Superior temporal gyrus (tissue), 1 donor: ENCODE measurements around the gene OR2V2.
"Not testable (repeated sequence)": the region's sequence is repeated elsewhere in the genome, so short reads cannot be mapped to it uniquely, and the experiment has no call there.

Experiments
- DNase-seq: peaks from one replicate; pipeline ENCODE4 v3.0.0-alpha.2; 2016; ENCODE audit errors: extremely low spot score

The OR2V2 gene

DNA sequence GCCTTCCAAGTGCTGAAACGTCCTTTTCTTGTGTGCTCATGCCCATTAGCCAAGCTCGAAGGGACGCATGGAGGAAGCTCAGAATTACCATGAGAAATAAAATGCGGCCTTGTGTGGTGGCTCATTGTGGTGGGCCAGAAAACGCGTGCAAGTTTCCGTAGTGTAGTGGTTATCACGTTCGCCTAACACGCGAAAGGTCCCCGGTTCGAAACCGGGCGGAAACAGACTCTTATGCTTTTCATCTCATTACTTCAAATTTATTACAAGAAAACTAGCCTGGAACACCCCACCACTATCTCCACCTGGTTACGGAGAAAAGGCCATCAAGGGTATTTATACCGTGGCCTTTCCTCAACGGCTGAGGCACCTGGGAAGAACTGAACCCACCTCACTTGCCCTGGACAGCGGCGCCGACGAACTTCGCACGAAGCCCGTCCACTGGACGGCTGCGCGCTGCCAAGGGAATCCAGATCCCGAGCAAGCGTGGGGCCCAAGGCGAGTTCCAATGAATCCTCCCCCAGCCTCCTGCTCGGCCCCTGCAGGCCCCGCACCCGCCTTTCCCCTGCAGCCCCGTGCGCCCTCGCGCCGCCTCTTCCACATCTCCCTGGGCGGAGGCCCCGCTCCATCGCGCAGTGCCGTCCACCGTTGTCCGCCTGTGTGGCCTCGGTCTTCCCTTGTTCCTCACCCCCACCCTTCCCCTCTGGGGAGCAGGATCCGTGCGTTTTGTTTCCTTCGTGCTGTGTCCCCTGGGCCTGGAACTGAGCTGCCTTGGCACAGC, 22.3 kb downstream of the OR2V2 start:
- DNase-seq: not testable (repeated sequence)

DNA sequence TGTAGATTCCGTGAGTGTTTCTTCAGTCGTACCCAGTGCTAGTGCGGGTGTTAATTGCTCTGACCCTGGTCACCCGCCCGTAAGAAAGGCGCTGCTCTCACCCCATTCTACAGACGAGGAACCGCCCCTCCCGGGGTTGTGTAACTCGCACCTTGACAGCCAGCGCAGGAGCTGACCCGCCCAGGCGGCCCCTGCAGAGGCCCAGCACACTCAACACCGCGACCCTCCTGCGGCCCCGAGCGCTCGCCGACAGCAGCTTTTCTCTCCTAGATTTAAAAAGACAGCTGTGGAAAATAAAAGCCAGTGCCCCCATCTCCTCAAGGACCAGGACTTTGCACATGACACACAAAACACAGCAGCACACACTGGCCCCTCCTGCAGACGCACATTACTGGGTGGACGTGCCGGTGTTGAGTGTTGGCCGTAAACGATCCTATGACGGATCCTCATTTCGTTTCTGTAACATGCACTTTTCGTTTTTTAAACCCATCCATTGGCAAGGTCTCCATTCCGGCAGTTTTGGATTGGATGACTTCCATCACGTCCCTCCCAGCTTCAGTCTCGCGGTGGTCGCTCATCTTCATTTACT, 22.9 kb downstream of the OR2V2 start:
- DNase-seq: no peak

DNA sequence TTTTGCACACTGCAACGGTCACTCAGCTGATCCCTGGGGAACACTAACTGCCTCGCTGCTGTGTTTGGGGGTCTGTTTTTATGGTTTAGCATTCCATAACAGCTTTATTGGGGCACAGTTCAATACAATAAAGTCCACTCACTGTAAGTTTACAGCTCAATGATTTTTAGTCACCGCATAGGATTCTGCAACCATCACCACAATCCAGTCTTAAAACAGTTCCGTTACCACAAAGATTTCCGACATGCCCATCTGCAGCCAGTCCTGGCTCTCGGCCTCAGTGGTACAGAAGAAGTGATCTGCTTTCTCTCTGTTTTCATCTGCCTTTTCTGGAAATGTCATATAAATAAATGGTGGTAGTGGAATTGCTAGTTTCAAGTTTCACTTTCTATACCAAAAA, 23.6 kb downstream of the OR2V2 start:
- no peak for DNase-seq

DNA sequence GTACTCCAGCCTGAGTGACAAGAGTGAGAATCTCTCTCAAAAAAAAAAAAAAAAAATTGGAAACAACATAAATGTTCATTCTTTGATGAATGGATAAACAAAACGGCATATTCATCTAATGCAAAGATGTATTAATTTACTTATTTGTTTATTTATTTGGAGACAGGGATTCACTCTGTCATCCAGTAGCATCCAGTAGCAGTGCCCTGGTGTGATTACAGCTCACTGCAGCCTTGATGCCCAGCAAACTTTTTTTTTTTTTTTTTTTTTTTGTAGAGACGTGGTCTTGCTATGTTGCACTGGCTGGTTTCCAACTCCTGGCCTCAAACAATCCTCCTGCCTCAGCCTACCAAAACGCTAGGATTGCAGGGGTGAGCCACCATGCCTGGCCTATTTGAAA, 24.4 kb downstream of the OR2V2 start:
- DNase-seq: no peak

DNA sequence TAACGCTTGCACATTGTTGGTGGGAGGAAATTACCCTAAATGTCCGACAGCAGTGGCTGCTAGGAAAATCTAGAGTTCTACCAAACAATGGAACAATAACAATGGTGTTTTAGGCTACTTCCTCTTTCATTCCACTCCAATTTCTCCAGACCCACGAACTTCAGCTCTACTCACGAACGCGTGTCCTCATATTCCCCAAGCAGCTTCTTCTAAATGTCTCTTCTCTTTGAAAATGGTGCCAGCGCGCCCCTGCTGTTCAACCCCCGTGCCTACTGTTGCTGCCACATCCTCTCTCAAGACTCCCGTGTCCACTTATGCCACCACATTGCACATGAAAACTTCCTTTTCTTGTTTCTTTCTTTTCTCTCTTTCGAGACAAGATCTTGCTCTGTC, 25.6 kb downstream of the OR2V2 start:
- no peak for DNase-seq

DNA sequence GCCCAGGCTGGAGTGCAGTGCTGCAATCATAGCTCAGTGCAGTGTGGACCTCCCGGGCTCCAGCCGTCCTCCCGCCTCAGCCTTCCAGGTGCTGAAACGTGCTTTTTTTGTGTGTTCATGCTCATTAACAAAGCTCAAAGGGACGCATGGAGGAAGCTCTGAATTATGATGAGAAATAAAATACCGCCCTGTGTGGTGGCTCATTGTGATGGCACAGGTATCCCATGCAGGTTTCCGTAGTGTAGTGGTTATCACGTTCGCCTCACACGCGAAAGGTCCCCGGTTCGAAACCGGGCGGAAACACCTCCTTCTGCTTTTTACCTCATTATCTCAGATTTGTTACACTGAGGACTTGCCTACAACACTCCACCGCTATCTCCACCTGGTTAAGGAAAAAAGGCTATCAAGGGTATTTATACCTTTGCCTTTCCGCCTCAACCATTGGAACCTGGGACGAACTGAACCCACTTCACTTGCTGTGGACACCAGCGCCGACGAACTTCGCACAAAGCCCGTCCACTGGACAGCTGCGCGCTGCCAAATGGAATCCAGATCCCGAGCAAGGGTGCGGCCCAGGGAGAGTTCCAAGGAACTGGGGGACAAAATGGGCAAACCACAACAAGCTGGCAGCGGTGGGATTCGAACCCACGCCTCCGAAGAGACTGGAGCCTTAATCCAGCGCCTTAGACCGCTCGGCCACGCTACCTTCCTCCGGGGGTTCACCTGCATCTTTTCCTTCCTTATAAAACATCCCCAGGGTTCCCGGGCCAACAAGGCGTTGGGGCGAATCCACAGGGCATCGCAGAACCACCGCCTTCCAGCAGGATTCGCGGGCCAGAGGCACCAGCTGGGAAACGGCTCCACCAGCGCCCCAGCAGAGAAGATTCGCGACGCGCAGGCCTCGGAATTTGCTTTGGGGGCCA, 26.3 kb downstream of the OR2V2 start:
- DNase-seq: no peak

DNA sequence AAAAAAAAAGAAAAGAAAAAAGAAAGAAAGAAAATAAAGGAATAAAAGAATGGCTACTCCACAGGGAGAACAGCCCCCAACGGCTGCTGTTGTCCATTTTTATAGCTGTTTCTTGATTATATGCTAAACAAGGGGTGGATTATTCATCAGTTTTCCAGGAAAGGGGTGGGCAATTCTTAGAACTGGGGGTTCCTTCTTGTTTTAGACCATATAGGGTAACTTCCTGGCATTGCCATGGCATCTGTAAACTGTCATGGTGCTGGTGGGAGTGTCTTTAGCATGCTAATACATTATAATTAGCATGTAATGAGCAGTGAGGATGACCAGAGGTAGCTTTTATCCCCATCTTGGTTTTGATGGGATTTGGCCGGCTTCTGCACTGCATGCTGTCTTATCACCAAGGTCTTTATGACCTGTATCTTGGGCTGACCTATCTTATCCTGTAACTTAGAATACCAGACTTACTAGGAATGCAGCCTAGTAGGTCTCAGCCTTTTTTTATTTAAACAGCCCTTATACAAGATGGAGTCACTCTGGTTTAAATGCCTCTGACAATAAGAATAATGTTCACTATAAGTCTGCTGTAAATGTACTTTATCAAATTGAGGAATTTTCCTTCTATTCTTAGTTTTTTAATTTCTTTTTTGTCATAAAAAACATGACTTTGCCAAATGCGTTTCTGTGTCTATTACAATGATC, 29.0 kb downstream of the OR2V2 start:
- no peak for DNase-seq

DNA sequence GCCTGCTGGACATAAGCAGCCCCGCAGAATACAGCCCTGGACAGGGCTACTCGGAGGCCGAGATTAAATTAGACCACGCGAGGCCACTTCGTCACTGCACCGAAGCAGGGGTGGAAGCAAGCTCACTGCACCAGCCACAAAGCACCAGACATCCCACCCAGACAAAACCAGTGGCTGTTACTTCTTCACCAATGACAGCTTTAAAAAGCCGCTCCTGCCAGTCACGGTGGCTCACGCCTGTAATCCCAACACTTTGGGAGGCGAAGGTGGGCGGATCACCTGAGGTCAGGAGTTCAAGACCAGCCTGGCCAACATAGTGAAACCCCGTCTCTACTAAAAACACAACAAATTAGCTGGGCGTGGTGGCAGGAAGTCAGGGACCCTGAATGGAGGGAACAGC, 30.2 kb downstream of the OR2V2 start:
- not testable (repeated sequence) for DNase-seq

DNA sequence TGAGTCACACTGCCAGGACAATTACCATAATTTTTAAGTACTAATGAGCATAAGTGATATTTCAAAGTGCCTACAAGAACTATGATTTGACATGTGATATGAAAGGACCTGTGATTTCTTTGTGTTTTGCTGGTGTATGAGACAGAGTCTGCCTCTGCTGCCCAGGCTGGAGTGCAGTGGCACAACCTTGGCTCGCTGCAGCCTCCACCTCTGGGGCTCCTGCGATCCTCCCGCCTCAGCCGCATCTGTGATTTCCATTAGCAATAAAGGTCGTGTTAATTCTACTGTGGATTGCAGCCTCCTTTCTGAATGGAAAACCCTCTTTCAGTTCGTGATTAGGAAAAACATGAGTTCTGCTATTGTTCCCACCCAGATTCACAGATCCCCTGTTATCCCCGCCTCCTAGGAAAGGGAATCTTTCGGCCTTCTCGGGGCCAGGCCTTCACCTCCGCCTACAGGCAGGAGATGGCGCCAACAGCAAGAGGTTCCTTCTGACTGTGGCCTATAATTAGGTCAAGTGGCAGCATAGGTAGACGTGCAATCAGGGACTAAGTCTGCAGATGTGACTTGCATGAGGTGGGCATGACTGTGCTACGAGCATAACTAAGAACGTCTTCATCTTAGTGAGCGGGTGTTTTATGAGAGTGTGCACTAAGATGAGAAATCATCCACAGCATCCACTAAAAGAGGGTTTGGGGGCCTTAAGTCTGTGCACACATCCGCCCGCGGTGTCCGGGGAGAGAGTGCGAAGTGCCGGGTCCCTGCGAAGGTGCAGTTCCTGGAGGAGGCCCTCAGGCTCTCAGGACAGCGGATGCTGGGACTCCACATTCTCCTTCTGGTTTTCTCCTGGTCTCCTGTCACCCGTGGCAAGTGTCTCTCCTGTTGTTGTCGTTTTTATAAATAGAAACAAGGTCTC, 34.5 kb downstream of the OR2V2 start:
- peak; percentile 41 for DNase-seq

DNA sequence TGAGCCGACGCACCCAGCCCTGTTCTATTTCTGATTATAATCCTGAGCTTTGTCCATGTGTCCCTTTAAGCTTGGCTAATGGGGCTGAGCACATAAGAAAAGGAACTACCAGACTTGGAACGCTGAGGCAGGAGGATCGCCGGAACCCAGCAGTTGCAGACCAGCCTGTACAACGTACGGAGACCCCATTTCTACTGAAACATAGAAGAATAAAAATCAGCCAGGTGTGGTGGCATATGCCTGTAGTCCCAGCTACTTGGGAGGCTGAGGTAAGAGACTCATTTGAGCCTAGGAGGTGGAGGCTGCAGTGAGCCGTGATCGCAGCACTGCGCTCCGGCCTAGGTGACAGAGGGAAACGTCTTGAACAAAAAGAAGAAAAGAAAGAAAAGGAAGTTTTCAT, 35.3 kb downstream of the OR2V2 start:
- no peak for DNase-seq

DNA sequence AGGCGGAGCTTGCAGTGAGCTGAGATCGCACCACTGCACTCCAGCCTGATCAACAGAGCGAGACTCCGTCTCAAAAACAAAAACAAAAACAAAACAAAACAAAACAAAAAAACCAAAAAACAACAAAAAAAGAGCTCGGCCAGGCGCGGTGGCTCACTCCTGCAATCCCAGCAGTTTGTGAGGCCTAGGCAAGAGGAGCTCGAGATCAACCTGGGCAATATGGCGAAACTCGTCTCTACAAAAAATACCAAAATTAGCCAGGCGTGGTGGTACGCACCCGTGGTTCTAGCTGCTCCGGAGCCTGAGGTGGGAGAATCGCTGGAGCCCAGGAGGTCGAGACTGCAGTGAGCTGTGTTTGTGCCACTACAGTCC, 37.4 kb downstream of the OR2V2 start:
- DNase-seq: no peak

DNA sequence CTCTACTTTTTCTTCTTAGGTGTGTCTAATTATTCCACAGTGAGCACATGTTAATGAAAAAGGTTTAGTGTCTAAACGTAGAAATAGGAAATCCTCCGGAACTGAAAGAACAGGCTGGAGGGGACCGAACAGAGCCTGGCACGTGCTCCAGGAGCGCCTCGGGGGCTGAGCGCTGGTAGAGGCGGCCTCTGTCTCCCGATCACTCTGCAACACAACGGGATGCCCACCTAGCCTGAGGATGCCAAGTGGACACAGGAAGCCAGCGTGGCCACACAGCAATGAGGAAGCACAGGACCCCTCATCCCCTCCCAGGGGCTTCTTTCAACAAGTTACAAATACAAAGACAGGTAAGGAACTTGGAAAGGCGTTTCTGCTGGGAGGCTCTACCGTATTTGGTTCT, 38.2 kb downstream of the OR2V2 start:
- DNase-seq: no peak

DNA sequence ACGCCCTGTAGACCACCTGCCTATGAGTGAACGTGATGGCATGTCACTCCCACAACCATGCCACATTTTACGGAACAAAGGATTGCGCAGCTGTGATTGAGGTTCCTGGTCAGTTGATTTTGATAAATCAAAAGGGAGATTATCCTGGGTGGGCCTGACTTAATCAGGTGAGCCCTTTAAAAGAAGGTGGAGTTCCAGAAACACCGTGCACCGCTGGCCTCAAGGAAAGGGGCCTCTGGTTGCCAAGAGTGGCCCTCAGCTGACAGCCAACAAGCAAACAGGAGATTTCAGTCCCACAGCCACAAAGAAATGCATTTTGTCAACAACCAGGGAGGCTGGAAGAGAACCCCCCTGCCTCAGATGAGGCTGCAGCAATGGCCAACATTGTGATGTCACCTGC, 38.6 kb downstream of the OR2V2 start:
- no peak for DNase-seq

DNA sequence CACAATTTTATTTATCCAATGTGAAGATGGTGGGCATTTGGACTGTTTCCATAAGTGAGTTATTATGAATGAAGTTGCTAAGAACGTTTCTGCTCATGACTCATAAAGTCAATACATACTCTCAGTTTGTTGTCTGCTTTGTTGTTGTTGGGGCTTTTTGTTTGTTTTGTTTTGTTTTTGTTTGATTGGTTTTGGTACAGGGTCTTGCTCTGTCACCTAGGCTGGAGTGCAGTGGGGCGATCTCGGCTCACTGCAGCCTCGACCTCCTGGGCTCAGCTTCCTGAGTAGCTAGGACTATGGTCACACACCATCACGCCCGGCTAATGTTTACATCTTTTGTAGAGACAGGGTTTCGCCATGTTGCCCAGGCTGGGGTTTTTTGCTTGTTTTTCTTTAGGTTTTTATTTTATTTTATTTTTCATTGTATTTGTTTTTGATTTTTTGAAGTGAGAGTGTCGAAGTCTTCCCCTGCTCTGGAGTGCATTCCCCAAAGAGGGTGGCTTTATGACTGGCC, 39.7 kb downstream of the OR2V2 start:
- DNase-seq: no peak

DNA sequence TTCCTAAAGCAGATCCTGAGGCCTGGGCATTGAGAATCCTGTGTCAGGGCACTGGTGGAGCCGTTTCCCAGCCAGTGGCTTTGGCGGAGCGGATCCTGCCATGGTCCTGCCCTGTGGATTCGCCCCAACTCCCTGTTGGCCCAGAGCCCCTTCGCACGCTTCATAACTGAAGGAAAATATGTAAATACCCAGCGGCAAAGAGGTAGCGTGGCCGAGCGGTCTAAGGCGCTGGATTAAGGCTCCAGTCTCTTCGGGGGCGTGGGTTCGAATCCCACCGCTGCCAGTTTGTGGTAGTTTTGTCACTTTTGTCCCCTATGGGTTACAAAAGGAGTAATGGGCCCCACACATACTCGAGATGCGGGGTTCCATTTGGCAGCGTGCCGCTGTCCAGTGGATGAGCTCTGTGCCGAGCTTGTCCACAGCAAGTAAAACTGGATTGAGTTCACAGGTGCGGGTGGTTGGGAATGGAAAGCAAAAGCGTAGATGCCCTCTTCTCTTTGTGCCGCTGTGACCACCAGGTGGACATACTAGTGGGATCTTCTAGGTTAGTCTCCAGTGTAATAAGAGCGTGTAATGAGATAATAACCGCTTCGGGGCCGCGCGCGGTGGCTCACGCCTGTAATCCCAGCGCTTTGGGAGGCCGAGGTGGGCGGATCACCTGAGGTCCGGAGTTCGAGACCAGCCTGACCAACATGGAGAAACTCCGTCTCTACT, 40.3 kb downstream of the OR2V2 start:
- DNase-seq: peak; percentile 80

DNA sequence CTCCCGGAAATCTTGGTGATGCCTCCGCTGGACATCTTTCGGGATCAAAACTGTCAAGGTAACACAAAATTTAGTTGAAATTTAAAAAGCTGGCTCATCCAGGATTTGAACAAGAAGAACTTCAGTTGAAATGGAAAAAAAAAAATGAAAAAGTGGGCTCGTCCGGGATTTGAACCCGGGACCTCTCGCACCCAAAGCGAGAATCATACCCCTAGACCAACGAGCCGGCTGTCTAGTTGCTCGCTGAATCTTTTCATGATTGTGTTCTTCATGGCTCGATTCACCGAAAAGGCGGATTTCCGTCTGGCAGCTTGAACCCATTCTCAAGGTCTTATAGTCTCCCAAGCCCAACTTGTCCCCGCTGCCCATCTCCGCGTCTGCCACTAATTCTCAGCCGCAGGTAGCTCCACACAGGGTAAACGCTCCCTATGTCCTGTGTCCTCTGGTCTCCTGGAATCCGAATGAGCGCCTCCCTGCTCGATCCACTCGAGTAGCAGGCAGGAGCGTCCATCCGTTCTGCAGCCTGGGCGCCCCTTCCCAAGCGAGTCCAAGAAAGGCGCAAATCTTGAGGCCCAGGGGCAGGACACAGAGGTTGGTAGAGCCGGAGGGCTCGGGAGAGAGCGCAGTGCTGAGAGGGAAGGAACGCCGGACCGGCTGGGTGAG, 41.4 kb downstream of the OR2V2 start:
- peak; percentile 96 for DNase-seq

DNA sequence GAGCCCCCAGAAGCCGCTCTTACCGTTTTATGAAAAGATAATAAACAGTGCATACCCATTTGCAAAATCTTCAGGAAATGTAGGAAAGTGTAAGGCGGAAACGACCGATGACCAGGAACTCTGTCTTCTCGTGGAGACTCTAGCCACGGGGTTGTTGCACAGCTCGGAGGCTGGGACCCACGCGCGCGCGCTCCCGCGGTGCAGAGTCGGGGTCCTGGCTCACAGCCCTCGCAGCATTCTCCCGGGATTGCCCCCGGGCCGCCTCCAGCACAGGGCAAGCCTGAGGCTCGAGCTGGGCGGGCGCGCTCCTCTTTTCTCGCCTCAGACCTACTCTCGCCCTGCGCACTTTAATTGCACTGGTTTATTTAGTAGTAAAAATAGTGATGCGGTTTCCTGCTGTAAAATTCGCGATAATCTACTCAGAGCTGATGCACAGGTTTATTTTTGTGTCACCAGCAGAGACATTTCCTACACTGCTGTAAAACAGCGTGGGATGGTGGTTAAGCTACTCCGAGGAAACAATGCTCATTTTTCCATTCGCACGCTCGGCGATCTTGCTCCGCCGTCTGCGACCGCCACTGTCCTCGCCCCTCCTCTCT, 42.1 kb downstream of the OR2V2 start:
- DNase-seq: peak; percentile 42

DNA sequence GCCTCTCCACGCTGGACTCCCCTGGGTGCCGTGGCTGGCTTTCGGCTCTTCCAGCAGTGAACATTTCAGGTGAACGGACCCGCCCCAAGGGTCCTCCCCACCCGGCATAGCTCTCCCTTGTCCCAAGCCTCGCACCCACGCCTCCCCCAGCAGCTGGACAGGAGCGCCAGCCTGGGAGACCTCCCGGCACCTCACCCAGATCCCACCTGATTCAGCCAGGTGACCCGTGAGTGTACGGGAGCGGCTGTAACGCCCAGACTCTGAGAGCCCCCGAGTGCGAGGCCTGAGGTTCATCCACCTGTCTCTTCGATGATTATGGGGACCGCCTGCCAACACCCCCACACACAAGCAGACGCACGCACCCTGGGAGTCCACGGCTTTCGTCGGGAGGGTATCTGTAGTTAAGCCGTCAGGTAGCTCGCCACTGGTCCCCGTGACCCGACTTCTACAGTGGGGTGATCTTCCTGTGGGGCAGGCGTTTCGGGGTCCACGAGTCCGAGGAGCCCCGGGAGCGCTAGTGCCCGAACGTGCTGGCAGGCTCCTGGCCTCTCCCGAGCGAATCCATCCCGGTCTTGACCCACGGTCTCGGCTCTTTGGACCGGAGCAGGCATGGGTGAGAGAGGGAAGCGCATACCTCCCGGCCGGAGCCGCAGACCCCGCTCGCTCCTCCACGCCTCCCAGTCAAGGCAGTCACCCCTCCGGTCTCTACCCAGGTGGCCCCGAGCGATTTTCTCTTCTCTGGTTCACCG, 42.8 kb downstream of the OR2V2 start:
- DNase-seq: peak; percentile 17
